Activated T-helper 1 cell treated with anti-CD3 and anti-CD28 coated beads, Interleukin-12 subunit alpha, Interleukin-12 subunit beta, Interleukin-2, Interleukin-4 antibody, amounts not matched to agents 30 ng/mL and 10 ng/mL and 1 ng/mL, durations not matched to agents 14 hours and 24 hours and 36 hours (primary cell): ENCODE results near the gene KLHL33. TPM values are rescaled to one million over a fixed set of nuclear protein-coding genes. Genes with fewer than 3 reads are reported as not detected.

Experiments
- DNase-seq: peaks from one replicate; pipeline ENCODE4 v3.0.0; 2021; ENCODE audit warnings: low spot score
- H3K27ac Mint-ChIP-seq: one replicate; pipeline ENCODE4 v1.8.0; 2021; ENCODE audit warnings: mild to moderate bottlenecking, mixed read lengths
- H3K27me3 Mint-ChIP-seq: one replicate; pipeline ENCODE4 v1.8.0; 2022; ENCODE audit warnings: mild to moderate bottlenecking, moderate library complexity, mixed read lengths; ENCODE audit not compliant: insufficient read depth
- H3K36me3 Mint-ChIP-seq: one replicate; pipeline ENCODE4 v1.8.0; 2021; ENCODE audit warnings: low read depth, mixed read lengths
- H3K4me1 Mint-ChIP-seq: one replicate; pipeline ENCODE4 v1.8.0; 2021; ENCODE audit warnings: low read depth, mixed read lengths
- H3K4me3 Mint-ChIP-seq: one replicate; pipeline ENCODE4 v1.8.0; 2021; ENCODE audit warnings: mild to moderate bottlenecking, moderate library complexity, mixed read lengths
- H3K9me3 Mint-ChIP-seq: one replicate; pipeline ENCODE4 v1.8.0; 2021; ENCODE audit warnings: mixed read lengths
- intact Hi-C: fragments of 100-400 bp; cut with micrococcal nuclease; formaldehyde crosslinking; loops from one replicate; pipeline ENCODE4 v1.15.1; 2024
- total RNA-seq: library from RNA; stranded (reverse); gene quantifications from 2 replicates; pipeline ENCODE4 v1.2.3, GENCODE V29; 2022

Gene KLHL33, protein sequence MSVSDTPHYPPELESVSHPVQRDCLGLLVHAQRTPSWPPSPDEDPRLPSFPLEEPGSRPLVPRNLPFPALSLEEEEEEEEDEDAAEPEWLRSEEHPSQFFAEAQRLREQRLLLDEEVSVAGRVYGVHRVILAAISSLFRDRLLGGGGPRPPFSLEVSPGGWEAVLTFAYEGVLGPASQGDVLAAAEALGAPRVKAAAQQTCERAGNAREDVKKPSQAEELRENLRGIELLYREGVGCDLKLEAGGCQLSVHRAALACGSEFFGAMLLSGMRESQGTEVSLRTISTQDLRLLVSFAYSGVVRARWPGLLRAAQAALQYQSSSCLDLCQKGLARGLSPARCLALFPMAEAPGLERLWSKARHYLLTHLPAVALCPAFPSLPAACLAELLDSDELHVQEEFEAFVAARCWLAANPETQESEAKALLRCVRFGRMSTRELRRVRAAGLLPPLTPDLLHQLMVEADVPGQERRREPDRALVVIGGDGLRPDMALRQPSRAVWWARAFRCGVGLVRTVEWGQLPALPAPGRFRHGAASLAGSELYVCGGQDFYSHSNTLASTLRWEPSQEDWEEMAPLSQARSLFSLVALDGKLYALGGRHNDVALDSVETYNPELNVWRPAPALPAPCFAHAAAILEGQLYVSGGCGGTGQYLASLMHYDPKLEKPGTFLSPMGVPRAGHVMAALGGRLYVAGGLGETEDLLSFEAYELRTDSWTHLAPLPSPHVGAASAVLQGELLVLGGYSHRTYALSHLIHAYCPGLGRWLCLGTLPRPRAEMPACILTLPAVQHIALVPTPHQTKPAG
- total RNA-seq, result 0.05 TPM in 2 replicates

DNA sequence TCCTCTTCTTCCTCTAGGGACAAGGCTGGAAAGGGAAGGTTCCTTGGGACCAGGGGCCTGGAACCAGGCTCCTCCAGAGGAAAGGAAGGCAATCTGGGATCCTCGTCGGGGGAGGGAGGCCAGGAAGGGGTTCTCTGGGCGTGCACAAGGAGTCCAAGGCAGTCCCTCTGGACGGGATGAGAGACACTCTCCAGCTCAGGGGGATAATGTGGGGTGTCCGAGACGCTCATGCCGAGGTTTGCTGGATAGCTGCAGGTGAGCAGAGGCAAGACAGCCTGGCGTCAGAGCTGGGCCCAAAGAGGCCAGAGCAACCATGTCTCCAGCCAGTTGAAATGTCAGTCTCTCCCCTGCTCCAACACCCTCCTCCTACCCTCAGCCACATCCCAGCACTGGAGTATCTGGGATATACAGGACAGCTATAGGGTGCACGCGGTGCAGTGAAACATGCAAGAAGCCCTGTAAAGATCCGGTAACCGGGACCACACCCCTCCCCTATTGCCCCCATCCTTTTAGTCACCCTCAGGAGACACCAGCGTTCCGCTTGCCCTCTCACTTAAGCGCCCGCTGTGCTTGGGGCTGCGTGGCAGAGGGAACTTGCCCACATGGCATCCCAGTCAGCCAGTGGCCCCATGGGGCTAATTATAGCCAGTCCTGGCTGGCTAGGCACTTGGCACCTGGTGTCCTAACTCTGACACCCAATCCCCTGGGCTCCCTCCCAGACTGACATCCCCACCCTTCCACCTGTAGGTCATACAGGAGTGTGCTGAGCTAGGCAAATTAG is at the start of gene KLHL33:
TSS of gene KLHL33 (minus strand) at position 585 of the 781 bp plus-strand sequence. CDS start at position 230, 355 bp downstream.
- H3K27ac Mint-ChIP-seq, result no peak within 1 kb of the TSS
- no peaks in the 10 kb centered on the region for H3K36me3 Mint-ChIP-seq
- no peak within 1 kb of the TSS for H3K4me3 Mint-ChIP-seq
- H3K4me1 Mint-ChIP-seq, result peaks cover 8% of the 10 kb centered on the region
- intact Hi-C loops, result no loop called here
- no peak for DNase-seq
- H3K27me3 Mint-ChIP-seq, result no peaks in the 10 kb centered on the region
- no peaks in the 10 kb centered on the region for H3K9me3 Mint-ChIP-seq

DNA sequence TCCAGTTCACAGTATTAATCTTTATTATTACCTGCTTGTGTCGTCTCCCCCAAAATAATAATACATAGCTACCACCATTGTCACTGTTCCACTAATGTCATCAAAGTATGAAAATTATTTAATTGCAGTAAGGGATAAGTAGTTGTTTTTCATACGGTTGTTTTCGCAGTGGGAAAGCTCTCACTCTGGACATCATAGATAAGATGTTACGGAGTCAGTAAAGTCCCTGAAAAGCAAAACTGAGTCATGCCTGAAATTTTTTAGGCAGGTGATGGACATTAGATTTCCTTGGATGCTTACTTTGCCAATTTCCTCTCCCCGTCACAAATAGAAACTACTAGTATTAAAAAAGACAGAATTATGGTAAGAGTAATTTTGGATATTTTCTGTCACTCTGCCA is 46.4 kb upstream of the KLHL33 start:
- Mint-ChIP-seq H3K4me3 (no peak overlapping the region), H3K9me3 (no peaks in the 10 kb centered on the region), H3K4me1 (peaks cover 13% of the 10 kb centered on the region), H3K27me3 (peaks cover 2% of the 10 kb centered on the region), H3K27ac (no peak overlapping the region), H3K36me3 (peaks cover 13% of the 10 kb centered on the region)
- intact Hi-C loops, result no loop called here
- DNase-seq, result no peak

DNA sequence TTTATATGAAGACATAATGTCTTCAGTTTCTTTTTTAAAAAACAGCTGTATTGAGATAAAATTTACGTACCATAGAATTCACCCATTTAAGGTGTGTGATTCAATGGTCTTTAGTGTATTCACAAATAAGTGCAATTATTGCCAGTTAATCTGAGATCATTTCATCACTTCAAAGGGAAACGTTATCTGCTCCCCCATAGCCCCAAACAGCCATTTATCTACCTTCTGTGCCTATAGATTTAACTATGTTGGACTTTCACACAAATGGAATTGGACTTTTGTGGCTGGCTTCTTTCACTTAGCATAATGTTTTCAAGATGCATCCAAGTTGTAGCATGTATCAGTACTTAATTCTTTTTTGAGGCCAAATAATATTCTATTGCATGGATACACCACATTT is 42.9 kb upstream of the KLHL33 start:
- Mint-ChIP-seq H3K27me3 (peaks cover 2% of the 10 kb centered on the region), H3K27ac (no peak overlapping the region), H3K4me1 (peaks cover 38% of the 10 kb centered on the region), H3K9me3 (no peaks in the 10 kb centered on the region), H3K4me3 (no peak overlapping the region), H3K36me3 (peaks cover 41% of the 10 kb centered on the region)
- DNase-seq, result no peak
- intact Hi-C loops, result no loop called here

DNA sequence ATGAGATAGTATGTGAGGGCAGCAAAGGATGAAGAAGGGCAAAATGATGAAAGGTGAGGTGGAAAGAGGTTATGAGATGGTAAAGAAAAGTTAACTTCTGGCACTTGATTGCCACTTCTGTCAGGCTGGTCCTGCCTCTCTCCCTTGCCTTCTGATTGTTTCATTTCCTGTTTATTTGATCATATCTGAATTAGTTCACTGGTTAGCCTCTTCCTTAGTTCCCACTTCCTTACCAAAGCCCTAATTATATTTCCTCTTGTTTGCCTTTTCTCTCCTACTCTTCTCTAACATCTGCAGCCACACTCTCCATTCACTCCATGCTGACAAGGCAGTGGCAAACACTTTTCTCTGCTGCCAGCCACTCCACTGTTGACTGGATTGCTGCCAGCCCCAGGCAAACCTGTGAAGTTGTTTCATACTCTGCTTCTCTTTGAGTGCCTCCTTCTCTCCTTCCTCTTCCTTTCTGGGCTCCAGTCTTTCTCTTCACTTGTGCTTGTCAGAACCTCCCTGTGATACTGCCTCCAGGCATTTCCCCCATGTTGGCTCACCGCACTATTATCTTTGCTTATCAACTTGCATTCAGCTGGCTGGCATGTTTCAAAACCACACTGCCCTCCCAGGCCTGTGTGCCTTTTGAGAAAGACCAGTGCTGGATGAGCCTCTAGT is 41.4 kb upstream of the KLHL33 start:
- Mint-ChIP-seq H3K27me3 (no peaks in the 10 kb centered on the region), H3K4me1 (peaks cover 49% of the 10 kb centered on the region), H3K4me3 (peak overlapping the region; percentile 50), H3K9me3 (no peaks in the 10 kb centered on the region), H3K36me3 (peaks cover 50% of the 10 kb centered on the region), H3K27ac (peak overlapping the region; percentile 82)
- intact Hi-C loops, result loop anchor here (1.0 kb wide), 1 partner anchor 8 kb away; the partner anchor contains the start of gene PNP
- DNase-seq, result no peak

DNA sequence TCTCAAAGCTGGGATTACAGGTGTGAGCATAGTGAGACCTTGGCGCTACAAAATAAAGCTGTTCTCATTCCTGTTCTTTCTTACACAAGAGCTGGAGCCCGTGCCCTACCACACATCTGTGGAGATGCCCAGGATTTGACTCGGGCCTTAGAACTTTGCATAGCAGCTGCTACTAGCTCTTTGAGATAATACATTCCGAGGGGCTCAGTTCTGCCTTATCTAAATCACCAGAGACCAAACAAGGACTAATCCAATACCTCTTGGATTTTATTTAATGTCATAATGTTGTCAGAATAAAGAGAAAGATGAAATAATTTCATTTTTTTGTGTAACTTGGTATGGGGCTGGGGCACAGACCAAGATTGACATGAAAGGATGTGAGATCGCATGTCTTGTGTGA is 40.8 kb upstream of the KLHL33 start:
- H3K4me3 Mint-ChIP-seq, result no peak overlapping the region
- intact Hi-C loops, result loop anchor here (1.0 kb wide), 1 partner anchor 7 kb away; the partner anchor contains the start of gene PNP
- H3K27ac Mint-ChIP-seq, result peak overlapping the region; percentile 82
- peaks cover 56% of the 10 kb centered on the region for H3K36me3 Mint-ChIP-seq
- no peak for DNase-seq
- no peaks in the 10 kb centered on the region for H3K9me3 Mint-ChIP-seq
- no peaks in the 10 kb centered on the region for H3K27me3 Mint-ChIP-seq
- H3K4me1 Mint-ChIP-seq, result peaks cover 55% of the 10 kb centered on the region

DNA sequence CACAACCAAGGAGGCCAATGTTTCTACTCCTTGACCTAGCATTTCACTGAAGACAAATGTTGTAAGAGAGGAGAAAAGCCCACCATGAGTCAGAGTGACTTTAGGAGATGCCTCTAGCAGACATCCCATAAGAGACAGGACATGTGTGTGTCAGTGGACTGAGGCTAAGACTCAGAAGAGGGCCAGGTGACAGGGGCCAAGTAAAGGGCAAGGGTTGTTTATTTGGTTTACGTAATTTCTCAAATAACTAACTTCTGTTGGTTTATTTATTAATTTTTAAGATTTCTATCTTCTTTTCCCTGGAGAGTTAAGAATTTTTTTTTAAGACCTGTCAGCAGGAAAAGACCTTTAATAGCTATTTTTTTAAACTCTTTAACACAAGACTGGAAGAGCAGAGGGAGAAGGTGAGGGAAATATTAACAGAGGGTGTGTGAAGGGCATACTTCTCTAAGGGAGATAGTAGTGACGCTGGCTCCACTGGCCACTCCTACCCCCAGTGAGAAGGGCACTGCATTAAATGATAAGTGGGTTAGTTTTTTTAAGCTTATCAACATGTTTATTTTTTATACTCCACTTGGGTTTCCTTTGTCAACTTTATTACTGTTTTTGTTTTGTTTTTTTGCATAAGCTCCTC is 36.7 kb upstream of the KLHL33 start:
- H3K36me3 Mint-ChIP-seq, result peaks cover 56% of the 10 kb centered on the region
- peak overlapping the region; percentile 21 for H3K27ac Mint-ChIP-seq
- H3K27me3 Mint-ChIP-seq, result peaks cover under 1% of the 10 kb centered on the region
- intact Hi-C loops, result no loop called here
- peaks cover 71% of the 10 kb centered on the region for H3K4me1 Mint-ChIP-seq
- no peak for DNase-seq
- H3K9me3 Mint-ChIP-seq, result no peaks in the 10 kb centered on the region
- H3K4me3 Mint-ChIP-seq, result peak overlapping the region; percentile 70

DNA sequence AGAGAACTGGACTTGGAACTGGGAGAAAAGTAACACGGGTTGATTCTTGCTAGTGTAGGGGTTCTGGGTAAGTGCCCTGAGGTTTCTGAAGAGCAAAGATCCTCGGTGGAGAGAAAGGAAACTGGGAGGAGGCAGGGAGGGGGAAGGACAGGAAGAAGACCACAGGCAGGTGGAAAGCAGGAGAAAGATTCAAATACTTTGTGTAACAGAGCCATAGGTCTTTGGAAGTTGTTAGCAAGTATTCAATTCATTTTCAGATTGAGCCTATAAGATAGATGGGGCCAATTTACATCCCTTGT is 34.6 kb upstream of the KLHL33 start:
- H3K36me3 Mint-ChIP-seq, result peaks cover 41% of the 10 kb centered on the region

DNA sequence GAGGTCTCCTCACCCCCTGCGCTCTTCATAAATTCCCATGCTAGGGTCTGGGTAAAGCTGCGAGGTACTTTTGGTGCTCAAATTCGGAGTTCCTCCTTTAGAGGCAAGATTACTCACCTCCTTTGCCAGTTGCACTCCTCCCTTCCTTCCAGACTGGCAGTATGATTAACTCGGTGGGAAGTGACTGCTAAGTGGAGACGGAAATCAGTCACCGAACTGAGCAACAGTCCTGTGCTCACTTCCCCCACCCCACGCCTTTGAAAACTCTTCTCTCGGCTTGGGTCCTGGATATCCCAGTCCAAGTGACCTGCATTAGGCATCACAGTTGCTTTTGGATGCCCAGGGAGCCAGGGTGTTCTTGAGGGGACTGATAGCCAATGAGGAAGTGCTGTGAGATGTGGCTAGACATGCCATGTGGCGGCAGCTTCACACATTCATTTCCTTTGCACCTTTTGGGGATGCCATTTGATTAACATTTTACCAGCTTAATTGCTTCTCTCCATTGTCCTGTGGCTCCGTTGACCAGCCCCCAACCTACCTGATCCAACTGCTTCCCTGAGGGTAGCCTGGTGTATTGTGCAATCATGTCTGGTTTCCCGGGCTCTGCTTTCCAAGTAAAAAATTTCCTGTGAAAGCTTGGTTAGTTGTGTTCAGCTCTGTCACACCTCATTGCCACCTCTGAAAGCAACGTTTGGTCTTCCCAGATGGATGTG is 34.1 kb upstream of the KLHL33 start:
- peak overlapping the region; percentile 96 for H3K27ac Mint-ChIP-seq
- peak; percentile 28 for DNase-seq
- intact Hi-C loops, result loop anchor here (1.0 to 5.0 kb wide), 7 partner anchors 7 to 143 kb away; partner anchors contain the start of genes APEX1, OSGEP, PARP2 and PIP4P1
- no peaks in the 10 kb centered on the region for H3K9me3 Mint-ChIP-seq
- peaks cover 47% of the 10 kb centered on the region for H3K4me1 Mint-ChIP-seq
- H3K36me3 Mint-ChIP-seq, result peaks cover 37% of the 10 kb centered on the region
- H3K4me3 Mint-ChIP-seq, result peak overlapping the region; percentile 95
- H3K27me3 Mint-ChIP-seq, result peaks cover 3% of the 10 kb centered on the region

More for the DNA sequence above, 34.6 kb upstream of the KLHL33 start:
- Mint-ChIP-seq H3K27ac (peak overlapping the region; percentile 96), H3K4me3 (peak overlapping the region; percentile 95), H3K9me3 (no peaks in the 10 kb centered on the region), H3K27me3 (peaks cover 3% of the 10 kb centered on the region), H3K4me1 (peaks cover 50% of the 10 kb centered on the region)
- intact Hi-C loops, result no loop called here
- no peak for DNase-seq

DNA sequence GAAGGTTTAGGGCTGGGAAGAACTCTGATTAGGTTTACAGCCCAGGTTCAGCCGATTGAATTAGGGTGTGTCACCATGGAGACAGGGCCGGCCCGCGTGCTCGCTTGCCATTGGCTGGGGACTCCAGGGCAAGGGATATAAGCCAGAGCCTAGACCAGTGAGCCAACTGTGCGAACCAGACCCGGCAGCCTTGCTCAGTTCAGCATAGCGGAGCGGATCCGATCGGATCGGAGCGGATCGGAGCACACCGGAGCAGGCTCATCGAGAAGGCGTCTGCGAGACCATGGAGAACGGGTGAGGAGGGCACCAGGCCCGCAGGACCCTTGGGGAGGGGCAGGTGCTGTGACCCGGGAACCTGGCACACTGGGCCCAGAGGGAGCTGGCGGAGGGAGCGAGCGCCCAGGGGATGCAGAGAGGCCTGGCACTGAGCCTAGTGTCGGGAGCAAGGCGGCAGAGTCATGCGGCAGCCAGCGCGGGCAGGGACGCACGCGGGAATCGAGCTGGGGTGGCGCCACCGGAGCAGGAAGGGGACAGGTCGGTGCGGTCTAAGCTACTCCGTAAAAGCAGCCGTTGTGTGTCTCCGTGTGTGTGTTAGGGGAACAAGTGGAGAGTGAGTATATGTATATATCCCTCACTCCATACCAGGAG is 33.4 kb upstream of the KLHL33 start, which contains the start of gene PNP:
TSS of gene PNP (plus strand) at position 165 of the 648 bp plus-strand sequence. CDS start at position 284, 119 bp downstream.
- DNase-seq, result peak; percentile 85
- intact Hi-C loops, result loop anchor here (1.0 to 5.0 kb wide), 7 partner anchors 8 to 144 kb away; partner anchors contain the start of genes APEX1, OSGEP, PARP2 and PIP4P1

DNA sequence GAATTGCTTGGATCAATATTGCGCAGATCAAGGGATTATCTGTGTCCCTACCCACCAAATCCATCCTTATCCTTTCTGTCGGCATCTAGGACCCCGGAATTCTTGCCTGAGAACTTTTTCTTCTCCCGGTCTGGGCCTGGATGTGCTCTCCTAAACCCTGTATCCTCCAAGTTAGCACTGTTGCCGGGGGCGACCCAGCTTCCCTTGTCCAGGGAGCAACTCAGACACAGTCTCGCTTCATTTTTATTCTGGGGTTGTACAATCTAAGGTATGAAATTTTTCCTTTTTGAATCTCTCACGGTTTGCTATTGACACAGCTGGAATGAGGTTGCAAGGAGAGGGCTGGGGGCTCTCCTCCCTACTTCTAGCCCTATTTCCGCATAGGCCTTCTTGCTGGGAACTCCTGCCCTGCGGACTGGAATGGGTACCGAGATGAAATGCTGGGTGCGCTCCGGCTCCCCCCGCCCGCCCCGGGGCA is 32.8 kb upstream of the KLHL33 start:
- Mint-ChIP-seq H3K4me1 (peaks cover 34% of the 10 kb centered on the region), H3K27me3 (peaks cover 3% of the 10 kb centered on the region), H3K9me3 (no peaks in the 10 kb centered on the region), H3K27ac (peak overlapping the region; percentile 96), H3K4me3 (peak overlapping the region; percentile 95), H3K36me3 (peaks cover 25% of the 10 kb centered on the region)
- DNase-seq, result no peak
- intact Hi-C loops, result loop anchor here (1.0 to 5.0 kb wide), 7 partner anchors 8 to 144 kb away; partner anchors contain the start of genes APEX1, OSGEP, PARP2 and PIP4P1

More for the DNA sequence above, 33.4 kb upstream of the KLHL33 start, which contains the start of gene PNP:
- Mint-ChIP-seq H3K9me3 (no peaks in the 10 kb centered on the region), H3K36me3 (peaks cover 30% of the 10 kb centered on the region), H3K4me3 (peak within 1 kb of the TSS; percentile 95), H3K4me1 (peaks cover 40% of the 10 kb centered on the region), H3K27ac (peak within 1 kb of the TSS; percentile 96), H3K27me3 (peaks cover 3% of the 10 kb centered on the region)
